Measurements from ENCODE around the gene CYBC1.
"Not testable (repeated sequence)": the region's sequence is repeated elsewhere in the genome, so short reads cannot be mapped to it uniquely, and the experiment has no call there.

CYBC1 gene

DNA sequence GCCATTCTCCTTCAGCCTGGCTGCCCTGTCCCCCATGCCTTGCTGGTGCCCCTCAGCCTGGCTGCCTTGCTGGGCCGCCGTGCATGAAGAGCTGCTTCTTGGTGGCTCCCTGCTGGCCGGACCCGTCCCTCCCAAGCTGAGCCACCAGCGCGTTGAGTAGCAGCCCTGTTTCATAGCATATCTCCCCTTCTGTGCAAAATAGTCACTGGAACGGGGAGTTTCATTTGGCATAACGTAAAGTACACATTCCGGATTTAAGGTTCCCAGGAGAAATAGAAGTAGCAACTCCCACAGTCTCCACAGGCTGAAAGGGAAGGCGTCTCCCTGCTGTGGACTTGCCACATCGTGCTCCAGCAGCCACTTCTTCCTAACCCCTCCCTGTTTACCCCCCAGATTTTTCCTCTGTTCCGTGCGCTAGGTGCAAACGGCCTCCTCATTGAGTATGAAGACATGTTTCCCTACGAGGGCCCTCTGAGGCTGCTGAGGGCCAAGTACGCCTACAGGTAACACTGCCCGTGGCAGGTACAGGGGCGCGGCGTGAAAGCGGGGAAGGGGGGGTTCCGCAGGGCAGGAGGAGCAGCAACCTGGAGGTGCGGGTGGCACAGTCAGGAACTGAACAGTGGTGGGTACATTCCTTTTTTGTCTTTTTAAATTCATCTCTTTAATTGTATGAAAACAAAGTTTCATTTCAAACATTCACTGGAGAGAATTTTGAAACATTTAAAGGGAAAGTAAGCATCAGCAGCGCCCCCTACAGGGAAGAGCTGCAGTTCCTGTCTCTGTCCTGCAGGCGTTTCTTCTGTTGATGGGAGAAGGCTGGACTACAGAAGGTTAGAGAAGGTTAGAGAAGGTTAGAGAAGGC, 26.3 kb downstream of the CYBC1 start:
- Histone ChIP-seq H3K27me3 (ENCODE audit: low read depth) (no peaks in the 10 kb centered on the region), H3K4me1 (peaks cover 2% of the 10 kb centered on the region; the same call in 1 of the 2 replicates), H3K9me3 (no peaks in the 10 kb centered on the region), H3K4me3 (no peak overlapping the region), H3K36me3 (replicated peaks) (no peaks in the 10 kb centered on the region; the same call in 1 of the 2 replicates)
- DNase-seq (ENCODE audit: low spot score in 2 of 2): peak; percentile 22 to 73
- in situ Hi-C loops (cut with MboI; ENCODE audit: low sequenced_read_pairs): no loop called here

DNA sequence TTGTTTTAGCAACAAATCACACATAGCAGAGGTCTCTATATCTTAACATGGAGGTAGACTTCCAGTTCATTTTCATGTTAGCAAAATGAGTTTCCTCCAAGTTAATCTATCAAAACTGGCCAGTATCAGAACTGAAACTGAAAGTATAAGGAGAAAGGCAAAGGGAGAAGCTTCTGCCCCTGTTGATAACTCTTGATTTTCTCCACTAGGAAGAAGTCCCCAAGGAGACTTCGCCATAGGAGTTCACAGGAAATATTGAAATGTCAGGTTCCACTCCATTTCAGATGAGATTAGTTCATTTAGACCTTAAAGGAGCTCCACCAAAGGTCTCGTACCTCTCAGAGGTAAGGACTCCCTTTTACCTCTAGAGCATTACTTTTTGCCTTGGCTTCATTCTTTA, 31.0 kb downstream of the CYBC1 start:
- no peak overlapping the region; the same call in 1 of the 2 replicates for H3K4me3 ChIP-seq
- in situ Hi-C loops (cut with MboI; ENCODE audit: low sequenced_read_pairs): no loop called here
- H3K4me1 ChIP-seq: peaks cover 9% of the 10 kb centered on the region

DNA sequence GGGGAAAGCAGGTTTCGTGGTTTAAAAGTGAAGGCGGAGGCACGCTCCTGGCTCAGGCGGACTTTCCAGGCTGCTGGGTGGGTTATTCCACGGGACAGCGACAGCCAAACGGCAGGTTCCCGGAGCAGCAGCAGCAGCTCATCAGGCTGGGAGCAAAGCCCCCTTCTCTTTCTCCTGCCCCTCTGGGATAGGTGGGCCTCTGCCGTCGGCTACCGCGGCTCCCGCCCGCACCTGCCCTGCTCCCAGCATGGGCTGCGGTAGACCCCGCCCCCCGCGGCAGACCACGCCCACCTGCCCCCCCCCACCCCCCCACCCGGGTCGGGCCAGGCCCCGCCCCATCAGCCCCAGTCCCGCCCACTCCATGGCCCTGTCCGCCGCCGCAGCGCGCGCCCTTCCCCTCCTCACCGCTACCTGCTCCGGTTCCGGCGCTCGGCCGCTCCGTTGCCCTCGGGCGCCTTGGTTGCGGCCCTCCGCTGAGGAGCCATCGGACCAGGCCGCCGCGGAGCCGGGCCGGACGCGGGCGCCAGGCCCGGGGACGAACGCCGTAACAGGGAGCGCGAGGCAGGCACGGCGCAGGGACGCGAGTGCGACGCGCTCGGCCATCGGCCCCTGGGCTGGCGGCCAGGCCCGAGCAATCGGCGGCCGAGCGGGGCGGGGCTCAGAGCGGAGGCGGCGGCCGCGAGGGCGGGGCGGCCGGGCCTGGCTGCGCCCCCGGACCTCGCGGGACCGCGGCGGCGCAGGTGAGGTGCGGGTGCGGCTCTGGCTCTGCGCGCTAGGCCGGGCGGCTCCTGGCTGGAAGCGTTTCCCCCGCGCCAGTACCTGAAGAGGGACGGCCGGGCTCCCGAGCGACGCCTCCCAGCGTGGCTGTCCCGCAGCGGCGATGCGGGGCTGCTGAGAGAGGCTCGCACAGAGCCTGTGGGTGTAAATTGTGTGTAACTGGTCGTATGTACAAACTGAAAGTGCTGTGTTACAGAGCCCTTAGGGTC, 32.3 kb downstream of the CYBC1 start, which contains the start of the genes HEXD and OGFOD3:
HEXD (plus strand) TSS at position 347 of the 986 bp plus-strand sequence. CDS start 1,453 bp downstream, outside the sequence.
OGFOD3 (minus strand) TSS at position 586 of the 986 bp plus-strand sequence; CDS start at position 485, 101 bp downstream.
- Histone ChIP-seq H3K4me1 (peaks cover 13% of the 10 kb centered on the region), H3K4me3 (peak within 1 kb of the TSS; percentile 50), H3K36me3 (replicated peaks) (no peaks in the 10 kb centered on the region; the same call in 1 of the 2 replicates), H3K27me3 (ENCODE audit: low read depth) (no peaks in the 10 kb centered on the region), H3K9me3 (no peaks in the 10 kb centered on the region)
- in situ Hi-C loops (cut with MboI; ENCODE audit: low sequenced_read_pairs): no loop called here
- DNase-seq (ENCODE audit: low spot score in 2 of 2): peak; percentile 70 to 86

More for the DNA sequence above, 31.0 kb downstream of the CYBC1 start:
- Histone ChIP-seq H3K27me3 (ENCODE audit: low read depth) (no peaks in the 10 kb centered on the region), H3K9me3 (no peaks in the 10 kb centered on the region), H3K36me3 (replicated peaks) (no peaks in the 10 kb centered on the region; the same call in 1 of the 2 replicates)
- no peak for DNase-seq (ENCODE audit: low spot score in 2 of 2)

DNA sequence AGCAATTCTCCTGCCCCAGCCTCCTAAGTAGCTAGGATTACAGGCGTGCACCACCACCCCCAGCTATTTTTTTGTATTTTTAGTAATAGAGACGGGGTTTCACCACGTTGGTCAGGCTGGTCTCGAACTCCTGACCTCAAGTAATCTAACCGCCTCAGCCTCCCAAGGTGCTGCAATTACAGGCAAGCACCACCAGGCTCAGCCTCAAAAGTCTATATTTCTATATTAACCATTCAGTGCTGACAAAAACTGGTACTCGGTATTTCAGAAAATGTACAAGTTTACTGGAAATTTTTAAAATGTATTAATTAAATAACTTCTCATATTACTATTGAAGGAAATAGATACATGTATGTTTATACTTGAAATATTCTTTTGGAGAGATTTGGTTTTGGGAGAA, 33.8 kb downstream of the CYBC1 start:
- in situ Hi-C loops (cut with MboI; ENCODE audit: low sequenced_read_pairs): no loop called here
- H3K27me3 ChIP-seq (ENCODE audit: low read depth): no peaks in the 10 kb centered on the region
- no peak overlapping the region for H3K4me3 ChIP-seq
- H3K4me1 ChIP-seq: peaks cover 13% of the 10 kb centered on the region
- no peaks in the 10 kb centered on the region; the same call in 1 of the 2 replicates for H3K36me3 ChIP-seq (replicated peaks)
- no peak for DNase-seq (ENCODE audit: low spot score in 2 of 2)
- no peaks in the 10 kb centered on the region for H3K9me3 ChIP-seq

DNA sequence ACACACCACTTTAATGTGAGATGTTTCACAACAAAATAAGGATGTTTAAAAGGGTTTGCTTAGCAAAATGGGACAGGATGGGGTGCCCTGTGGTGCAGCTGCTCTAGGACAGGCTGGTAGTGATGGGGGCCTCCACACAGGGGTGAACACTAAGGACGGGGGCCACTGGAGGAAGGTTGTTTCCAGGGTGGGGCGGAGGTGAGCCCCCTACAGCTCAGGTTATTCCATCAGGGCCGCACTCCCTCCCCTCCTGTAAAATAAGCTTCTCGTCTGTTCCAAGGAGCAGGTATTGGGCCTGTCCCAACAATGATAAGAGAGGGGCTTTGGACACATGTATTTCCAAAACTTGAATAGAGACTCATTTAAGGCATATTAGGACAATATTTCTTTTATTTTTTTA, 34.3 kb downstream of the CYBC1 start:
- no peak overlapping the region for H3K4me3 ChIP-seq
- in situ Hi-C loops (cut with MboI; ENCODE audit: low sequenced_read_pairs): no loop called here
- H3K36me3 ChIP-seq (replicated peaks): no peaks in the 10 kb centered on the region; the same call in 1 of the 2 replicates
- no peaks in the 10 kb centered on the region for H3K27me3 ChIP-seq (ENCODE audit: low read depth)
- DNase-seq (ENCODE audit: low spot score in 2 of 2): no peak
- H3K9me3 ChIP-seq: no peaks in the 10 kb centered on the region
- H3K4me1 ChIP-seq: peaks cover 13% of the 10 kb centered on the region

DNA sequence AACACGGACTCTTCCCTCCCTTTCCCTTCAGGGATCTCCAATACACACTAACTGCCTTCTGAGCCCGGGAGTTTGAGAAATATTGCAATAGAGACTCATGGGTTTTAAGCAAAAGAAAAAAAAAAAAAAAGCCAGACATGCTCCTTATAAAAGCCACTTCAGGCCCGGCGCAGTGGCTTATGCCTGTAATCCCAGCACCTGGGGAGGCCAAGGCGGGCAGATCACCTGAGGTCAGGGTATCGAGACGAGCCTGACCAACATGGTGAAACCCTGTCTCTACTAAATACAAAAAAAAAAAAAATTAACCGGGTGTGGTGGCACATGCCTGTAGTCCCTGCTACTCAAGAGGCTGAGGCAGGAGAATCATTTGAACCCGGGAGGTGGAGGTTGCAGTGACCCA, 34.8 kb downstream of the CYBC1 start:
- no peaks in the 10 kb centered on the region; the same call in 1 of the 2 replicates for H3K36me3 ChIP-seq (replicated peaks)
- peaks cover 13% of the 10 kb centered on the region for H3K4me1 ChIP-seq
- H3K27me3 ChIP-seq (ENCODE audit: low read depth): no peaks in the 10 kb centered on the region
- no peak for DNase-seq (ENCODE audit: low spot score in 2 of 2)
- in situ Hi-C loops (cut with MboI; ENCODE audit: low sequenced_read_pairs): no loop called here
- H3K4me3 ChIP-seq: no peak overlapping the region
- H3K9me3 ChIP-seq: no peaks in the 10 kb centered on the region

DNA sequence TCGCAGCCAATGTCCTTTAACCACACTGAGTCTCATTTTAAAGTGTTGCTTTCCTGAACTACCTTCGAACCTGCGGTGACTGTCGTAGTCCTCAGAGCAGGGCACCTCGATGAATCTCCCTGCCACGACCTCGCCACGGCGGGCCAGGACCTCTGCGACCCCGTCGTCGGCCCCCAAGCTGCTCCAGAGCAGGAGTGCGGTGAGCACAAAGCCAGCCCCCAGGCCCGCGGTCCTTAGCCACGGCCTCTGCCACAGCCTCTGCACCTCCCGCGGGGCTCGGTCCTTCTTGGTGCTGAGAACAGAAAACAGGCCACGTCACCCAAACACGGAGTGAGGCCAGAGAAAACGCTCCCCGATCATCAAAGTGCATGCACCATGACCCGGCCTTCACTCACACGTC, 35.2 kb downstream of the CYBC1 start:
- Histone ChIP-seq H3K4me1 (peaks cover 13% of the 10 kb centered on the region), H3K27me3 (ENCODE audit: low read depth) (no peaks in the 10 kb centered on the region), H3K9me3 (no peaks in the 10 kb centered on the region), H3K36me3 (replicated peaks) (no peaks in the 10 kb centered on the region; the same call in 1 of the 2 replicates), H3K4me3 (no peak overlapping the region)
- in situ Hi-C loops (cut with MboI; ENCODE audit: low sequenced_read_pairs): no loop called here
- no peak for DNase-seq (ENCODE audit: low spot score in 2 of 2)

DNA sequence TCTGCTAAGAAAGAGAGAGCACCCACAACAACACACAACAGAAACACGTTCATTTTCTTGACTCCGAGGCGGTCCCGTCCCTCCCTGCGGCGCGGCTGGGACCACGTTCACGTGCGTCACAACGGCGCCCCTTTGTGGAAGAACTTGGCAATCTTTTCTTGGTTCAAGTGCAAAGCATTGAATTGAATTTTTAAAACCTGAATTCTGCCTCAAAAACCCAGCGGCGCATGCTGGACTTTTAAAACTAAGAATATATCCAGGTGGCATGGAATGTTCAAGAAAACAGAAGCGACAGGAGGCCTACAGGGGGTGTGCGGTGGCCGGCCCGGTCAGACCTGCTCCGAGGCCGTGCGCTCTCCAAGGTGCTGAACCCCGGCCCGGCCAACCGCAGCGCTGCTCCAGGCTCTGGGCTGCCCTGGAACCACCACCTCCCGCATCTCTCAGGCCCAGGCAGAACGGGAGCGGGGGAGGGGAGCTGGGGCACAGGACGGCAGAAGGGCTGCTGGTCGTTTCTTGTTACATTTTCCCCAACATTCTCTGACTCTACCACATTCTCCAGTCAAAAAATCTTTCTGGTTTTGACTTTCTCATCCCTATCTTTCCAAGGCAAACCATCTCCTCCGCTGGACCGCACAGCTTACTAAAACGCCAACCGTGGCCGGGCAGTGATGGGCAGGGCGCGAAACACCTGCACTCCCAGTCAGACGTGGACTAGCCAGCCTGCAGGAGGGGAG, 35.8 kb downstream of the CYBC1 start:
- Histone ChIP-seq H3K4me1 (peaks cover 13% of the 10 kb centered on the region), H3K27me3 (ENCODE audit: low read depth) (no peaks in the 10 kb centered on the region), H3K4me3 (no peak overlapping the region), H3K9me3 (no peaks in the 10 kb centered on the region), H3K36me3 (replicated peaks) (no peaks in the 10 kb centered on the region; the same call in 1 of the 2 replicates)
- in situ Hi-C loops (cut with MboI; ENCODE audit: low sequenced_read_pairs): loop anchor here (5.0 kb wide), 1 partner anchor 62 kb away; no protein-coding TSS in a partner anchor
- DNase-seq (ENCODE audit: low spot score in 2 of 2): peak; percentile 56 to 84

DNA sequence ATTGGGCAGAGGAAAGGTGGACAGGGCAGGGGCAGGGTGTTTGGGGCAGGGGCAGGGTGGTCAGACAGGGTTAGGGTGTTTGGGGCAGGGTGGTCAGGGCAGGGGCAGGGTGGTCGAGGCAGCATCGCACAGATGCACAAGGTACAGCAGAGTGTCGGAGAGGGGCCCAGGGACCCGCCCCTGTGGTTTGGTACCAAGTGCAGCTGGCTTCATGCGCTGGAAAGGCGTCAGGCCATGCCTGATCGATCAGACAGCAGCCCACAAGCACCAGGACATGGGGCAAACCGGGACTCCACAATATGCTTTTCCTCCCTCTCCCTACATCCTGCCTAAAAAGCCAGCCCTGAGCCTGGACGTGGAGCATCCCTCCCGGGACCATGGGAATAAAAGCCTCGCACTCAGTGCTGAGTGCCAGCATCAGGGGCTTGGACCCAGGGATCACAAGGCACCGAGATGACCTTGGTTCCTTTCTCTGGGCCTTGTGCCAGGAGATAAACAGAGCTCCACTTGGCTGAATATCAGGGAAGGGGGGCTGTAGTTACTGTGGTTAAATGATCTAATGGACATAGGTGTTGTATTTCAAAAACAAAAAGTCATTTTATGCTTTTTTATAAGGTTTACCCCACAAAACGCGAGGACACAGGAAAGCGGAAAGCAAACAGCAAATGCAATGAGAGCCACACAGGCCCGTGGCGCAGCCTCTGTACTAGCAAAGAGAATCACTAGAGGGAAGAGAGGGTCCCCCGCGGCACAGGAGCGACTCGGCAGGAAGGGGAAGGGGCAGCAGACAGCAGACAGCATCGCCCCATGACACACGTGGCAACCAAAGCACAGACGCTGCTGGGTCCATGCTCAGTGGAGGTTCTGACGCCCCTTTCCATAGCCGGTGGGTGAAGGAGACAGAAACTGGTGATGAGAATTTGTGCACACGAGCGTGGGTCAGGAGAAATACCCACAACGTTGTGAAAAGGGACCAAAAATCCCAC, 37.7 kb downstream of the CYBC1 start:
- Histone ChIP-seq H3K9me3 (no peaks in the 10 kb centered on the region), H3K27me3 (ENCODE audit: low read depth) (no peaks in the 10 kb centered on the region), H3K4me1 (peaks cover 7% of the 10 kb centered on the region), H3K4me3 (no peak overlapping the region), H3K36me3 (replicated peaks) (no peaks in the 10 kb centered on the region; the same call in 1 of the 2 replicates)
- in situ Hi-C loops (cut with MboI; ENCODE audit: low sequenced_read_pairs): loop anchor here (5.0 kb wide), 1 partner anchor 61 kb away; no protein-coding TSS in a partner anchor
- no peak for DNase-seq (ENCODE audit: low spot score in 2 of 2)

DNA sequence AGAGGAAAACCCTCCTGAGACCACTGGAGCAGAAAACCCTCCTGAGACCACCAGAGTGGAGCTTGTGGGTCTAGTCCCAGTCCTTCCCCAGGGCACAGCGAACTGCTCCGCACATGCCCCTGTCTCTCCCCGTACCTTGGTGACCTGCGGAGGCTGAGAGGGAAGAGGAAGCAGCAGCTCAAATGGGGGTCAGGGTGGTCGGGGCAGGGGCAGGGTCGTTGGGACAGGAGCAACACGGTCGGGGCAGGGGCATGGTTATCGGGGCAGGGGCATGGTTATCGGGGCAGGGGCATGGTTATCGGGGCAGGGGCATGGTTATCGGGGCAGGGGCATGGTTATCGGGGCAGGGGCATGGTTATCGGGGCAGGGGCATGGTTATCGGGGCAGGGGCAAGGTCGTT, 38.5 kb downstream of the CYBC1 start:
- not testable (repeated sequence) for H3K4me1 ChIP-seq; H3K4me3 ChIP-seq; H3K36me3 ChIP-seq (replicated peaks); H3K9me3 ChIP-seq; H3K27me3 ChIP-seq (ENCODE audit: low read depth); DNase-seq (ENCODE audit: low spot score in 2 of 2)
- in situ Hi-C loops (cut with MboI; ENCODE audit: low sequenced_read_pairs): loop anchor here (5.0 kb wide), 1 partner anchor 60 kb away; no protein-coding TSS in a partner anchor

DNA sequence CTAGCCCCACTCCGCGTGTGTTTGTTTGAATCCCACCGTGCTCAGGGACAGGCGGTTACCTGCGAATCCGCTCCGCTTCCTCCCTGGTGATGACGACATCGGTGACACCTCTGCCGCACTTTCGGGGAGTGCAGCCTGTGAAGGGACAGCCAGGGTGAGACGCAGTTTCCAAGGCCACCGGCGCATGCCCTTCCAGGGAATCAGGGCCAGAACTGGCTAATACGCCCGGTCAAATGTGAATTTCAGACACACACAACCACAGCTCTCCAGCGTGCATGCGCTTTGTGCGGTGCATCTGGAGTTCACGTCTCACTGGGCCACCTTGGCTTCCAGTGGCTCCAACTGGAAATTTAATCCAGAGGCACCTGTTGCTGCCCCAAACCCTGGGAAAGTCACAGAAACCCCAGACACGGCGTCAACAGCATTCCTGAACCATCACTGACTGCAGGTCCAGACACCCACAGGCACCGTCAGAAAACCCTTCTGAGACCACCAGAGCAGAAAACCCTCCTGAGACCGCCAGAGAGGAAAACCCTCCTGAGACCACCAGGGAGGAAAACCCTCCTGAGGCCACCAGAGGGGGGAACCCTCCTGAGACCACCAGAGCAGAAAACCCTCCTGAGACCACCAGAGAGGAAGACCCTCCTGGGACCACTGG, 39.0 kb downstream of the CYBC1 start:
- H3K4me1 ChIP-seq: peaks cover 5% of the 10 kb centered on the region; the same call in 1 of the 2 replicates
- H3K4me3 ChIP-seq: no peak overlapping the region
- in situ Hi-C loops (cut with MboI; ENCODE audit: low sequenced_read_pairs): loop anchor here (5.0 kb wide), 1 partner anchor 59 kb away; no protein-coding TSS in a partner anchor
- no peaks in the 10 kb centered on the region for H3K27me3 ChIP-seq (ENCODE audit: low read depth)
- no peak for DNase-seq (ENCODE audit: low spot score in 2 of 2)
- no peaks in the 10 kb centered on the region for H3K9me3 ChIP-seq
- H3K36me3 ChIP-seq (replicated peaks): no peaks in the 10 kb centered on the region; the same call in 1 of the 2 replicates

Measured in HAP-1 (cell line).